ENCODE data around the gene C16orf92. TPM values are rescaled to one million over a fixed set of nuclear protein-coding genes. Genes with fewer than 3 reads are reported as not detected.
"Not testable (repeated sequence)": the region's sequence is repeated elsewhere in the genome, so short reads cannot be mapped to it uniquely, and the experiment has no call there.

C16orf92 gene
- total RNA-seq, 2 experiments from 2014 or later = not detected

GRCh38 chr16:30033270-30033669, 10.3 kb downstream of the C16orf92 start:
- ATAC-seq (ENCODE audit: poor library complexity) = no peak

GRCh38 chr16:30040221-30040620, 17.2 kb downstream of the C16orf92 start:
- ChIA-PET CTCF (no interaction called here), POLR2A (no interaction called here)
- no peak overlapping the region for H3K4me3 ChIP-seq (ENCODE audit: low read length)
- no peaks in the 10 kb centered on the region for H3K36me3 ChIP-seq (ENCODE audit: insufficient read depth, low read length)
- H3K27me3 Mint-ChIP-seq = peaks cover 10% of the 10 kb centered on the region
- no peak overlapping the region for H3K4me3 Mint-ChIP-seq
- no peaks in the 10 kb centered on the region for H3K4me1 ChIP-seq (ENCODE audit: insufficient read depth, low read length)
- no peaks in the 10 kb centered on the region for H3K4me1 Mint-ChIP-seq (ENCODE audit: low read depth)
- no peak overlapping the region for H3K27ac ChIP-seq (ENCODE audit: low read depth in 1 of 2, low read length in 2 of 2)
- TF ChIP-seq CTCF (IDR thresholded peaks at IDR 0.05) = no peak
- no peaks in the 10 kb centered on the region for H3K27me3 ChIP-seq (ENCODE audit: control insufficient read depth in 1 of 2, insufficient read depth in 2 of 2, low read length in 2 of 2)
- H3K9me3 ChIP-seq (ENCODE audit: control insufficient read depth in 1 of 2, insufficient read depth in 1 of 2, low read length in 2 of 2) = no peaks in the 10 kb centered on the region
- no peaks in the 10 kb centered on the region for H3K9me3 Mint-ChIP-seq
- H3K36me3 Mint-ChIP-seq (ENCODE audit: low read depth) = no peaks in the 10 kb centered on the region
- no peak for ATAC-seq (ENCODE audit: poor library complexity)
- DNase-seq = no peak
- intact Hi-C loops (cut with DNase I, micrococcal nuclease) = loop anchor here in 1 of 2 experiments (10.0 kb wide), 1 partner anchor 595 kb away; no protein-coding TSS in a partner anchor
- H3K27ac Mint-ChIP-seq = no peak overlapping the region

More at GRCh38 chr16:30033270-30033669, 10.3 kb downstream of the C16orf92 start:
- Histone ChIP-seq H3K36me3 (ENCODE audit: insufficient read depth, low read length) (no peaks in the 10 kb centered on the region), H3K27ac (ENCODE audit: low read depth in 1 of 2, low read length in 2 of 2) (no peak overlapping the region), H3K4me3 (ENCODE audit: low read length) (no peak overlapping the region), H3K4me1 (ENCODE audit: insufficient read depth, low read length) (peaks cover 28% of the 10 kb centered on the region), H3K27me3 (ENCODE audit: control insufficient read depth in 1 of 2, insufficient read depth in 2 of 2, low read length in 2 of 2) (peaks cover 42% of the 10 kb centered on the region in 2 experiments), H3K9me3 (ENCODE audit: control insufficient read depth in 1 of 2, insufficient read depth in 1 of 2, low read length in 2 of 2) (peaks cover 0 to 17% of the 10 kb centered on the region in 2 experiments)
- CTCF ChIA-PET = interaction anchor here (0.7 to 1.6 kb wide), 3 partner anchors 24 to 101 kb away, joined by 3 read pairs; partner anchors contain the start of gene TBX6
- Mint-ChIP-seq H3K9me3 (no peaks in the 10 kb centered on the region), H3K4me3 (no peak overlapping the region), H3K4me1 (ENCODE audit: low read depth) (peaks cover 14% of the 10 kb centered on the region), H3K36me3 (ENCODE audit: low read depth) (no peaks in the 10 kb centered on the region), H3K27me3 (peaks cover 47% of the 10 kb centered on the region), H3K27ac (no peak overlapping the region)
- DNase-seq = no peak
- POLR2A ChIA-PET = interaction anchor here (0.7 kb wide), 1 partner anchor 34 kb away, joined by 5 read pairs; no protein-coding TSS in a partner anchor
- TF ChIP-seq CTCF (IDR thresholded peaks at IDR 0.05) = no peak
- intact Hi-C loops (cut with DNase I, micrococcal nuclease) = no loop called here

- H3K9me3 Mint-ChIP-seq; H3K9me3 ChIP-seq (ENCODE audit: control insufficient read depth in 1 of 2, insufficient read depth in 1 of 2, low read length in 2 of 2); H3K27me3 ChIP-seq (ENCODE audit: control insufficient read depth in 1 of 2, insufficient read depth in 2 of 2, low read length in 2 of 2); H3K4me1 Mint-ChIP-seq (ENCODE audit: low read depth); H3K4me3 ChIP-seq (ENCODE audit: low read length); H3K27ac Mint-ChIP-seq; ATAC-seq (ENCODE audit: poor library complexity); DNase-seq; H3K36me3 ChIP-seq (ENCODE audit: insufficient read depth, low read length); POLR2A ChIA-PET; H3K27ac ChIP-seq (ENCODE audit: low read depth in 1 of 2, low read length in 2 of 2); H3K36me3 Mint-ChIP-seq (ENCODE audit: low read depth); H3K4me1 ChIP-seq (ENCODE audit: insufficient read depth, low read length); CTCF ChIA-PET; H3K4me3 Mint-ChIP-seq: not testable (repeated sequence)
- intact Hi-C loops (cut with DNase I, micrococcal nuclease) = loop anchor here in 1 of 2 experiments (10.0 kb wide), 1 partner anchor 594 kb away; no protein-coding TSS in a partner anchor
- peaks cover 10% of the 10 kb centered on the region for H3K27me3 Mint-ChIP-seq
Measured at GRCh38 chr16:30040690-30041089, 17.7 kb downstream of the C16orf92 start.

- intact Hi-C loops (cut with DNase I, micrococcal nuclease) = loop anchor here in 1 of 2 experiments (10.0 kb wide), 1 partner anchor 593 kb away; no protein-coding TSS in a partner anchor
- H3K27me3 Mint-ChIP-seq = peaks cover 4% of the 10 kb centered on the region
- H3K4me1 ChIP-seq (ENCODE audit: insufficient read depth, low read length) = no peaks in the 10 kb centered on the region
- TF ChIP-seq CTCF (IDR thresholded peaks at IDR 0.05) = peak; percentile 53
- no peak overlapping the region for H3K27ac ChIP-seq (ENCODE audit: low read depth in 1 of 2, low read length in 2 of 2)
- H3K27ac Mint-ChIP-seq = no peak overlapping the region
- no peaks in the 10 kb centered on the region for H3K27me3 ChIP-seq (ENCODE audit: control insufficient read depth in 1 of 2, insufficient read depth in 2 of 2, low read length in 2 of 2)
- CTCF ChIA-PET = interaction anchor here (2.4 kb wide), 1 partner anchor 13 kb away, joined by 10 read pairs; no protein-coding TSS in a partner anchor
- ATAC-seq (ENCODE audit: poor library complexity) (no peak), DNase-seq (peak in 3 of 14 experiments; percentile 45 to 53 (median 45))
- H3K9me3 Mint-ChIP-seq = no peaks in the 10 kb centered on the region
- H3K4me1 Mint-ChIP-seq (ENCODE audit: low read depth) = no peaks in the 10 kb centered on the region
- H3K9me3 ChIP-seq (ENCODE audit: control insufficient read depth in 1 of 2, insufficient read depth in 1 of 2, low read length in 2 of 2) = no peaks in the 10 kb centered on the region
- POLR2A ChIA-PET = no interaction called here
- no peaks in the 10 kb centered on the region for H3K36me3 ChIP-seq (ENCODE audit: insufficient read depth, low read length)
- H3K4me3 ChIP-seq (ENCODE audit: low read length) = no peak overlapping the region
- no peak overlapping the region for H3K4me3 Mint-ChIP-seq
- H3K36me3 Mint-ChIP-seq (ENCODE audit: low read depth) = no peaks in the 10 kb centered on the region
Measured at GRCh38 chr16:30041841-30042240, 18.8 kb downstream of the C16orf92 start.
